Naive B cell (primary cell): ENCODE data around the gene EPB41L2. TPM values are rescaled to one million over a fixed set of nuclear protein-coding genes. Genes with fewer than 3 reads are reported as not detected.
"Not testable (repeated sequence)": the region's sequence is repeated elsewhere in the genome, so short reads cannot be mapped to it uniquely, and the experiment has no call there.

ENCODE experiments used
- ATAC-seq, 2 donors: fragments of 150-1000 bp; cut with Tn5 transposase; 2 replicates each; pipeline ENCODE4 v1.10.0; 2021; ENCODE audit warnings: low read depth in 2 of 2, mild to moderate bottlenecking in 2 of 2, moderate library complexity in 2 of 2
- DNase-seq: peaks from one replicate; pipeline ENCODE4 v3.0.0; 2022
- H3K27ac Mint-ChIP-seq, 6 donors: one replicate each; pipeline ENCODE4 v1.8.0; 2020 to 2022; ENCODE audit warnings: mild to moderate bottlenecking in 6 of 6, mixed read lengths in 6 of 6, moderate library complexity in 5 of 6, inconsistent platforms in 2 of 6
- H3K27me3 Mint-ChIP-seq, 3 donors: one replicate each; pipeline ENCODE4 v1.8.0; 2021 to 2022; ENCODE audit warnings: mixed read lengths in 3 of 3, mild to moderate bottlenecking in 1 of 3
- H3K36me3 Mint-ChIP-seq, 2 donors: one replicate each; pipeline ENCODE4 v1.8.0; 2020 to 2022; ENCODE audit warnings: mixed read lengths in 2 of 2, inconsistent platforms in 1 of 2, mild to moderate bottlenecking in 1 of 2
- H3K4me1 Mint-ChIP-seq, 3 donors: one replicate each; pipeline ENCODE4 v1.8.0; 2020 to 2022; ENCODE audit warnings: mixed read lengths in 3 of 3, inconsistent platforms in 1 of 3, mild to moderate bottlenecking in 1 of 3, moderate library complexity in 1 of 3
- H3K4me3 Mint-ChIP-seq, 8 donors: one replicate each; pipeline ENCODE4 v1.8.0; 2020 to 2022; ENCODE audit warnings: mild to moderate bottlenecking in 8 of 8, mixed read lengths in 8 of 8, moderate library complexity in 8 of 8, inconsistent platforms in 2 of 8
- H3K9me3 Mint-ChIP-seq, 7 donors: one replicate each; pipeline ENCODE4 v1.8.0; 2020 to 2022; ENCODE audit warnings: mixed read lengths in 7 of 7, mild to moderate bottlenecking in 5 of 7, inconsistent platforms in 2 of 7, moderate library complexity in 1 of 7
- polyA plus RNA-seq, 6 donors: library from polyadenylated mRNA; unstranded; fragments of 300-500 nt; fragmentation: Illumina TruSeq; gene quantifications; one replicate each; pipeline ENCODE4 v1.2.3, GENCODE V29; 2021; ENCODE audit warnings: low read depth in 6 of 6

Gene EPB41L2
- 10 to 100 TPM; 10.9 to 51.1 (median 34.0) TPM for polyA plus RNA-seq

DNA sequence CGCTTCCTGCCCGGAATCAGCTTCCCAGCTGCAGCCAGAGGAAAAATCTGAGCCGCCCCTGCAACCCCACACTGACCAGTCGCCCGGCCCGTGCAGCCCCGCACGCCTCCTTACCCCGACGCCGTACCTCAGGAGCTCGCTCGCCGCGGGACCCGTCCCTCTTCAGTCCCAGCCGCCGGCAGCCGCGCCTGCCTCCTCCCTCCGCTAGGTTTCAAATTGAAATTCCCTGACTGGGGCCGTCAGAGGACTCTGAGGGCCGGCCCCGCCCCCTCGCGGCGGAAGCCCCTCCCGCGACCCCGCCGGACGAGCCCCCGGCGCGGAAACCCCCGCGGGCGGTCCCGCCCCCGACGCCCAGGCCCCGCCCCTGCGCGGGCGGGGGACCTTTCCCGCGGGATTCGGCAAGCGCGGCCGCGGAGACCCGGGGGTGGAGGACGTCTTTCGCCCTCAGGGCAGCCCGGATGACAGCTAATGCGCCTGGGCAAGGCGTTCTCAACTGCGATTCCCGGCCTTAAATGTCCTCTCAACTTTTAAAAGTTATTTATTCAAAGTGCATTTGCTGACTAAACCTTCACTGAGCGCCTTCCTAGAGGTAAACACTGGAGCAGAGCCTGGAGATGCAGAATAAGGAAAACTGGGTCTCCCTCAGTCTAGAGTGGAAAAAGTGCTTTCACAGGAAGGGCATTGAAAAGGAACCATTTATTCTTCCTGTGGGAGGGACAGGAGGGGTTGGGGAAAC is at the start of gene EPB41L2:
TSS of gene EPB41L2 (minus strand) at position 218 of the 736 bp plus-strand sequence. CDS start 106,760 bp downstream, outside the sequence.
- Mint-ChIP-seq H3K36me3 (no peaks in the 10 kb centered on the region), H3K9me3 (peaks cover 0 to 4% (median under 1%) of the 10 kb centered on the region in 7 donors), H3K4me1 (peaks cover 22 to 37% (median 30%) of the 10 kb centered on the region in 3 donors), H3K27ac (peak within 1 kb of the TSS; percentile 81 to 95 (median 90)), H3K27me3 (no peaks in the 10 kb centered on the region), H3K4me3 (peak within 1 kb of the TSS; percentile 88 to 97 (median 92))
- ATAC-seq (peak; percentile 89), DNase-seq (peak; percentile 89)

DNA sequence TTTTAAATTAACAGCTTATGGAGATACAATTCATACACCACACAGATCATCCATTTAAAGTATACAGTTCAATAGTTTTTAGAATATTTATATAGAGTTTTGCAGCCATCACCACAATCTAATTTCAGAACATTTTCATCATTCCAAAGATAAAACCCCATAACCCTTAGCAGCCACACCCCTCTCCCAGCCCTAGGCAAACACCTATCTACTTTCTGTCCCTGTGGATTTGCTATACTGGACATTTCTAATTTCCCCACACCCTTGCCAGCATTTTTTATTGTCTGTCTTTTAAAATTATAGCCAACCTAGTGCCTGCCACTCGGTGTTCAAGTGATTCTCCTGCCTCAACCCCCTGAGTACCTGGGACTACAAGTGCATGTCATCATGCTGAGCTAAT is 49.2 kb upstream of the EPB41L2 start:
- peak overlapping the region in 2 of 6 donors; percentile 53 to 62 for H3K27ac Mint-ChIP-seq
- H3K4me3 Mint-ChIP-seq: no peak overlapping the region
- H3K27me3 Mint-ChIP-seq: no peaks in the 10 kb centered on the region
- no peaks in the 10 kb centered on the region for H3K36me3 Mint-ChIP-seq
- DNase-seq (no peak), ATAC-seq (no peak)
- no peaks in the 10 kb centered on the region for H3K9me3 Mint-ChIP-seq
- H3K4me1 Mint-ChIP-seq: peaks cover 15 to 30% (median 19%) of the 10 kb centered on the region in 3 donors

DNA sequence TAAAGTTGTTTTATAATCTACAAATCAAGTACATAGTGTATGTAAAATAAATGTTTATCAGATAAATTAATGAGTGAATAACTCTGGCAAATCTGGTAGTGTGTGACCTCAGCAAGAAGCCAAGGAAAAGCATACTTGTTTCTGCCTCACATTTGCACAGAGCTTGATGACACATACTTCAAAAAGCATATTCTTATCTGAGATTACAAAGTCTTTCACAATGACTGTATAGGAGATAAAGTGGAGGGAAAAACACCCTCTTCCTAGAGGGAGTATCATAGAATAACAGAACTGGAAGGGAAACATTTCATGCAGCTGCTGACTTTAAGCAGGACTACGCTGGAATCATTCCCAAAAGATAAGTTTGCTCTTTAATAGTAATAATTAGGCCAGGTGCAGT is 44.1 kb upstream of the EPB41L2 start:
- Mint-ChIP-seq H3K9me3 (no peaks in the 10 kb centered on the region), H3K36me3 (no peaks in the 10 kb centered on the region), H3K27me3 (no peaks in the 10 kb centered on the region), H3K4me3 (peak overlapping the region in 2 of 8 donors; percentile 9 to 10), H3K4me1 (peaks cover 15 to 25% (median 19%) of the 10 kb centered on the region in 3 donors), H3K27ac (no peak overlapping the region)
- ATAC-seq: no peak
- no peak for DNase-seq

DNA sequence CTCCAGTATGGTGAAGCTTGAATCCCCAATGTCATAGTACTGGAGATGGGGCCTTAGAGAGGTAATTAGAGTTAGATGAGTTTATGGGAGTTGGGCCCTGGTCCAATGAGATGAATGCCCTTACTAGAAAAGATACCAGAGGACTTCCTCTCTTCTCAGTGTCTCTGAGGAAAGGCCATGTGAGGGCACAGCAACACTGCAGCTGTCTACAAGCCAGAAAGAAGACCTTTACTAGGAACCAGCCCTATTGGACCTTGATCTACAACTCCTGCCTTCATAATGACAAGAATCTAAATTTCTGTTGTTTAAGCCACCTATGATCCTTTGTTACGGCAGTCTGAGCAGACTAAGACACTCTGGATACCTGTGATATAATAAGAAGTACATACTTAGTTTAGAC is 40.9 kb upstream of the EPB41L2 start:
- Mint-ChIP-seq H3K4me1 (peaks cover 9 to 17% (median 12%) of the 10 kb centered on the region in 3 donors), H3K27me3 (no peaks in the 10 kb centered on the region), H3K9me3 (peaks cover 0 to 6% (median 0%) of the 10 kb centered on the region in 7 donors), H3K4me3 (no peak overlapping the region), H3K27ac (peak overlapping the region in 2 of 6 donors; percentile 40 to 77), H3K36me3 (no peaks in the 10 kb centered on the region)
- no peak for DNase-seq
- ATAC-seq: no peak

DNA sequence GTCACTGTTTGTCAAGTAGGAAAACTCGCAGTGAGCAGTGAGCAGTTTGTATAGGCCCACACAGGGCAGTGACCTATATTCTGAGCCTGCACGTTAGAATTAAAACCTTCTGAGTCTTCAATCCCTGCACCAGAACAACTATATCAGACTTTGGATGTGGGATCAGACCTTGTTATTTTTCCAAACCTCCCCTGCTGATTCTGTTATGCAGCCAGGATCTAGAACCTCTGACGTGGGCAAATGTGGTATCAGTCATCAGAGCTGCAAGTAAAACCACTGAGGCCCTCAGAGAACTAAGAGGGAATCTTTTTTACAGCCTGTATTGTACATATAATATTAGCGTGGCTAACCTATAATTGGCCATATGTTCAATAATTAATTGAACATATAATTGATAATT is 40.3 kb upstream of the EPB41L2 start:
- Mint-ChIP-seq H3K4me3 (no peak overlapping the region), H3K36me3 (no peaks in the 10 kb centered on the region), H3K27me3 (no peaks in the 10 kb centered on the region), H3K27ac (no peak overlapping the region), H3K9me3 (peaks cover 0 to 6% (median 2%) of the 10 kb centered on the region in 7 donors), H3K4me1 (peaks cover 5 to 11% (median 6%) of the 10 kb centered on the region in 3 donors)
- DNase-seq (no peak), ATAC-seq (no peak)

DNA sequence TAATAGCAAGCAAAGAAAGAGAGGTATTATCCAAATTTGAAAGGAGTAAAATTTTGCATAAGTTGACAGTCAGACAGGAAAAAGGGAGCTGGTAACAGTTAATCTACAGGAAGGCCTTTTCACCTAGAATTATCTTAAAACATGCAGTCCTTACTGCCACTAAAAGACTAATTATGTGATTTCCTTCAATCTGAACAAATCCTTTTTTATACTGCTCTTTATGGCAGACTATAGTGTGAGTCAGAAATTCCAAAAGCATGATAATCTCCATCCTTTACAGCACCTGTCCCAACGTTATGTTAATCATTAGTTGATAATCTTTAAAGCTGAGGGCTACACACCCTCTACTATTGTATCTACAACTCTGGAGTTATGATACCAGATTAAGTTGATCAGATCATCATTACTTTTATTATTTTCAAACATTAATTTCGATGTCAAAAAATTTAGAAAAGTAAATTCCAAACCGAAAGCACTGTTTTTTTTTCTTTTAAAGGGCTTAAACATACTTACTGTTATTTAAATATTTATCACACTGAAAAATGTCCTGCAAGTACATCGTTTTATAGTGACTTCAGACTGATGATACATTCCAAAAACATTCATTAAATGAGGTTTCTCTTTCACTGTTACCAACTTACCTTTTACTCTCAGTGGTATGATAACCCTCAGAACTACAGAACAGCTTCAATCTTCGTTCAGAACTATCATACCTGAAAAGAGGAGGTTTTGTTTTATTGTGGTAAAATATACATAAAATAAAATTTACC is 39.1 kb upstream of the EPB41L2 start:
- Mint-ChIP-seq H3K27ac (no peak overlapping the region), H3K36me3 (no peaks in the 10 kb centered on the region), H3K9me3 (peaks cover 0 to 6% (median 2%) of the 10 kb centered on the region in 7 donors), H3K4me1 (no peaks in the 10 kb centered on the region), H3K4me3 (no peak overlapping the region), H3K27me3 (no peaks in the 10 kb centered on the region)
- ATAC-seq (no peak), DNase-seq (no peak)

DNA sequence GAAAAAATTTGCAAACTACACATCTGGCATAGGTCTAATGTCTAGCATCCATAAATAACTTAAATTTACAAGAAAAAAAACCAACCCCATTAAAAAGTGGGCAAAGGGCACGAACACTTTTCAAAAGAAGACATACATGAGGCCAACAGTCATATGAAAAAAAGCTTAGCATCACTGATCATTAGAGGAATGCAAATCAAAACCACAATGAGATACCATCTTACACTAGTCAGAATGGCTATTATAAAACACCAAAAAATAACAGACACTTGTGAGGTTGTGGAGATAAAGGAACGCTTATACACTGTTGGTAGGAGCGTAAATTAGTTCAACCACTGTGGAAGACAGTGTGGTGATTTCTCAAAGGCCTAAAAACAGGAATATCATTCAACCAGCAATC is 33.7 kb upstream of the EPB41L2 start:
- Mint-ChIP-seq H3K4me3 (no peak overlapping the region), H3K27ac (no peak overlapping the region), H3K36me3 (peaks cover 0 to 12% of the 10 kb centered on the region in 2 donors), H3K9me3 (peaks cover 9 to 29% (median 18%) of the 10 kb centered on the region in 7 donors), H3K27me3 (no peaks in the 10 kb centered on the region), H3K4me1 (no peaks in the 10 kb centered on the region)
- DNase-seq: no peak
- ATAC-seq: no peak

DNA sequence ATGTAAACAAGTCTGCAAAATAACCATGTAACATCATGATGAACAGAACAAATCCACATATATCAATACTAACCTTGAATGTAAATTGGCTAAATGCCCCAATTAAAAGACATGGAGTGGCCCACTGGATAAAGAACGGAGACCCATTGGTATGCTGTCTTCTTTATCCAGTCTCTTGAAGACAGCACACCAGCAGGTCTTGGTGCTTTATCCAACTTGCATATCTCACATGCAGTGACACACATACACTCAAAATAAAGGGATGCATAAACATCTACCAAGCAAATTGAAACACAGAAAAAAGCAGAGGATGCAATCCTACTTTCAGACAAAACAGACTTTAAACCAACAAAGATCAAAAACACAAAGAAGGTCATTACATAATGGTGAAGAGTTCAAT is 30.3 kb upstream of the EPB41L2 start:
- Mint-ChIP-seq H3K4me3 (no peak overlapping the region), H3K27me3 (no peaks in the 10 kb centered on the region), H3K27ac (no peak overlapping the region), H3K36me3 (peaks cover 0 to 12% of the 10 kb centered on the region in 2 donors), H3K4me1 (peaks cover 16 to 21% (median 21%) of the 10 kb centered on the region in 3 donors), H3K9me3 (peaks cover 9 to 24% (median 18%) of the 10 kb centered on the region in 7 donors)
- DNase-seq (no peak), ATAC-seq (no peak)

DNA sequence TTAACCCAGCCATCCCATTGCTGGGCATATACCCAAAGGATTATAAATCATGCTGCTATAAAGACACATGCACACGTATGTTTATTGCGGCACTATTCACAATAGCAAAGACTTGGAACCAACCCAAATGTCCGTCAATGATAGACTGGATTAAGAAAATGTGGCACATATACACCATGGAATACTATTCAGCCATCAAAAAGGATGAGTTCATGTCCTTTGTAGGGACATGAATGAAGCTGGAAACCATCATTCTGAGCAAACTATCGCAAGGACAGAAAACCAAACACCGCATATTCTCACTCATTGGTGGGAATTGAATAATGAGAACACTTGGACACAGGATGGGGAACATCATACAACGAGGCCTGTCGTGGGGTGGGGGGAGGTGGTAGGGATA is 28.9 kb upstream of the EPB41L2 start:
- Mint-ChIP-seq H3K9me3 (peaks cover 9 to 32% (median 24%) of the 10 kb centered on the region in 7 donors), H3K4me1 (peaks cover 16 to 21% (median 21%) of the 10 kb centered on the region in 3 donors), H3K36me3 (peaks cover 0 to 12% of the 10 kb centered on the region in 2 donors)
- not testable (repeated sequence) for H3K27me3 Mint-ChIP-seq, DNase-seq, H3K27ac Mint-ChIP-seq, H3K4me3 Mint-ChIP-seq, ATAC-seq

DNA sequence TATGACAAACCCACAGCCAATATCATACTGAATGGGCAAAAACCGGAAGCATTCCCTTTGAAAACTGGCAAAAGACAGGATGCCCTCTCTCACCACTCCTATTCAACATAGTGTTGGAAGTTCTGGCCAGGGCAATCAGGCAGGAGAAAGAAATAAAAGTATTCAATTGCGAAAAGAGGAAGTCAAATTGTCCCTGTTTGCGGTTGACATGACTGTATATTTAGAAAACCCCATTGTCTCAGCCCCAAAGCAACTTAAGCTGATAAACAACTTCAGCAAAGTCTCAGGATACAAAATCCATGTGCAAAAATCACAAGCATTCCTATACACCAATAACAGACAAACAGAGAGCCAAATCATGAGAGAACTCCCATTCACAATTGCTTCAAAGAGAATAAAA is 27.3 kb upstream of the EPB41L2 start:
- ATAC-seq, H3K27me3 Mint-ChIP-seq: not testable (repeated sequence)
- H3K4me3 Mint-ChIP-seq: peak overlapping the region in 7 of 8 donors; percentile 4 to 78 (median 71)
- H3K36me3 Mint-ChIP-seq: peaks cover 9 to 20% of the 10 kb centered on the region in 2 donors
- H3K27ac Mint-ChIP-seq: peak overlapping the region in 3 of 6 donors; percentile 46 to 50 (median 49)
- H3K4me1 Mint-ChIP-seq: peaks cover 16 to 21% (median 21%) of the 10 kb centered on the region in 3 donors
- peaks cover 9 to 38% (median 32%) of the 10 kb centered on the region in 7 donors for H3K9me3 Mint-ChIP-seq
- DNase-seq: peak; percentile 49

DNA sequence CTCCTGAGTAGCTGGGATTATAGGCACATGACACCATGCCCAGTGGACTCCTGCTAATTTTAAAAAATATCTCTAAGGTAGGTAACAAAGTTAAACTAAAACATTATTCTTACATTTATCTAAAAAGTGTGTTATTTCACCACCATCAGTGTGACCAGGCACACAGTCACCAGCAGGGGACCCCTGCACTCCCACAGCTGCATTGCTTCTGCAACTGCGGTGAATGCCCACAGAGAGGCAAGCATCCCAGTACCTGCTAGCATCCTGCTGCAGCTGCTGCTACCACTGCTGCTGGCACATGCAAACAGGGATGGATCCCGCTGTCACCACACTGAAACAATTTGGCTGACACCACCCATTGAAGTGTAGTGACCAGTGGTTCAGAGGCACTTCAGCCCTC is 21.9 kb upstream of the EPB41L2 start:
- Mint-ChIP-seq H3K4me1 (peaks cover 10 to 14% (median 12%) of the 10 kb centered on the region in 3 donors), H3K36me3 (peaks cover 9% of the 10 kb centered on the region in 2 donors), H3K27ac (no peak overlapping the region), H3K27me3 (no peaks in the 10 kb centered on the region), H3K4me3 (no peak overlapping the region), H3K9me3 (peaks cover 0 to 23% (median 14%) of the 10 kb centered on the region in 7 donors)
- DNase-seq (no peak), ATAC-seq (no peak)

DNA sequence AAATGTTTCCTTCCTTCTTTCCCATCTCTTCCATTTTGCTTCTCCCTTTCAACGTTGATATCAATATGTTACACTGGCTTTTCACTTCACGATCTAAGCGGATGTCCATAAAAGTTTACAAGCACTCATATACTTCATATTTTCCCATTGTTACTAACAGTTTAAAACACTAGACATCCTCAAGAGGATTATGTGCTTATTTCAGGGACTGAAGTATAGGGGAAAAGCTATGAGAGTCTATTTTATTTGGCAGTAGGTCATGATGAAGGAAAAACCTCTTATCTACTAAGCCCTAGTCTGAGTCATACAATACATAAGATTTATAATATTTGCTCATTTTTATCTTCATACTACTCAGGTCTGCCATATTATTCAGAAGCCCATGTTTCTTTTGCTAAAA is 20.6 kb upstream of the EPB41L2 start:
- DNase-seq (no peak), ATAC-seq (no peak)
- H3K4me3 Mint-ChIP-seq: no peak overlapping the region
- peaks cover 0 to 21% (median 14%) of the 10 kb centered on the region in 7 donors for H3K9me3 Mint-ChIP-seq
- H3K27ac Mint-ChIP-seq: no peak overlapping the region
- H3K27me3 Mint-ChIP-seq: no peaks in the 10 kb centered on the region
- peaks cover 0 to under 1% (median 0%) of the 10 kb centered on the region in 3 donors for H3K4me1 Mint-ChIP-seq
- H3K36me3 Mint-ChIP-seq: peaks cover 9% of the 10 kb centered on the region in 2 donors

DNA sequence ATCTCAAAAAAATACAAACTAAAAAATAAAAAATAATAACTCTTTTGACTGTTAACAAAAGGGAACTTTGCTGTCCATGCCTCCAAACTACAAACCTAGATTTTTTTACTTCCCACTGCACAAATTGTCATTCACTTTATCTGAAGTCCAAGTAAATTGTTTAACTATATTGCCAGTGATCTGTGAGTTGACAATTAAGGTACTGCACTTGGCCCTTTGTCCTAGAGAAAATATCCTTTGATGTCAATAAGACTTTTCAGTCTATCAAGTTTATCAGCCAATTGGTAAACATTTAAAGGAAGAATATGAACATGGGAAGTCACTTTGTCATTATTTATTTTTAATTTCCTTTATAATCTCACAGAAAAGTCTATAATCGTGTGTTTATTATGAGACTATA is 19.3 kb upstream of the EPB41L2 start:
- Mint-ChIP-seq H3K36me3 (peaks cover 9% of the 10 kb centered on the region in 2 donors), H3K27me3 (no peaks in the 10 kb centered on the region), H3K9me3 (peaks cover 0 to 14% (median 9%) of the 10 kb centered on the region in 7 donors), H3K27ac (no peak overlapping the region), H3K4me3 (no peak overlapping the region), H3K4me1 (no peaks in the 10 kb centered on the region)
- ATAC-seq: no peak
- DNase-seq: no peak
